AG04450 (cell line): ENCODE measurements around the gene VWF. TPM values are rescaled to one million over a fixed set of nuclear protein-coding genes. Genes with fewer than 3 reads are reported as not detected.

Experiments used
- CTCF ChIA-PET: fragments of 300-600, 350-600 bp; formaldehyde crosslinking; extraction: SDS; loops from one replicate; lab custom pipeline; 2022; ENCODE audit warnings: antibody characterized with exemption, inconsistent platforms; lab: Charles Lee
- POLR2A ChIA-PET: fragments of 350-600 bp; formaldehyde crosslinking; extraction: SDS; loops from one replicate; lab custom pipeline; 2021; ENCODE audit warnings: antibody characterized with exemption, inconsistent platforms; lab: Yijun Ruan, JAX
- DNase-seq: peaks from one replicate; pipeline ENCODE4 v3.0.0-alpha.2; 2011; ENCODE audit warnings: low read depth, low spot score
- H3K27ac ChIP-seq: one replicate; pipeline ENCODE4 v1.5.1; 2012; ENCODE audit warnings: low read depth, low read length, control low read depth
- H3K27me3 ChIP-seq: one replicate; pipeline ENCODE4 v1.6.0; 2012; ENCODE audit warnings: low read length; ENCODE audit not compliant: control insufficient read depth, insufficient read depth
- H3K4me3 ChIP-seq: 2 replicates; pipeline ENCODE4 v1.5.1; 2011; ENCODE audit warnings: mild to moderate bottlenecking, low read depth, low read length, control low read depth
- H3K9me3 ChIP-seq: 2 replicates; pipeline ENCODE4 v1.5.1; 2012; ENCODE audit warnings: low read length; ENCODE audit not compliant: control insufficient read depth, insufficient read depth
- CTCF ChIP-seq: IDR thresholded peaks from 2 replicates; pipeline ENCODE4 v1.5.1; 2011; ENCODE audit warnings: low read depth, low read length, control low read depth, inconsistent platforms
- polyA plus RNA-seq: library from polyadenylated mRNA; depleted of rRNA; stranded (reverse); fragments of >200 nt; gene quantifications from 2 replicates; pipeline ENCODE4 v1.2.3, GENCODE V29; 2011

VWF gene
- polyA plus RNA-seq, 1 experiment = 0.35 TPM

- Histone ChIP-seq H3K27me3 (no peaks in the 10 kb centered on the region), H3K4me3 (no peak overlapping the region), H3K27ac (no peak overlapping the region), H3K9me3 (no peaks in the 10 kb centered on the region)
- TF ChIP-seq CTCF = no peak
- CTCF ChIA-PET = interaction anchor here (0.9 to 2.1 kb wide), 2 partner anchors 110 to 199 kb away, joined by 3 to 9 read pairs; no protein-coding TSS in a partner anchor
- DNase-seq = no peak
- POLR2A ChIA-PET = interaction anchor here (0.8 to 1.2 kb wide), 4 partner anchors 9 to 83 kb away, joined by 3 to 4 read pairs (median 4); no protein-coding TSS in a partner anchor
Measured at GRCh38 chr12:6084969-6085450, 39.5 kb downstream of the VWF start.

GRCh38 chr12:6084261-6084968 lies 40.1 kb downstream of the VWF start:
- no peak for DNase-seq
- CTCF ChIA-PET = interaction anchor here (0.9 to 2.1 kb wide), 2 partner anchors 111 to 199 kb away, joined by 3 to 9 read pairs; no protein-coding TSS in a partner anchor
- Histone ChIP-seq H3K27ac (no peak overlapping the region), H3K27me3 (no peaks in the 10 kb centered on the region), H3K4me3 (no peak overlapping the region), H3K9me3 (no peaks in the 10 kb centered on the region)
- no peak for TF ChIP-seq CTCF
- POLR2A ChIA-PET = interaction anchor here (0.8 to 1.2 kb wide), 5 partner anchors 8 to 83 kb away, joined by 3 to 4 read pairs (median 4); no protein-coding TSS in a partner anchor

- DNase-seq = no peak
- no peaks in the 10 kb centered on the region for H3K27me3 ChIP-seq
- H3K9me3 ChIP-seq = no peaks in the 10 kb centered on the region
- POLR2A ChIA-PET = interaction anchor here (1.1 kb wide), 1 partner anchor 9 kb away, joined by 4 read pairs; no protein-coding TSS in a partner anchor
- CTCF ChIA-PET = interaction anchor here (0.8 to 2.1 kb wide), 2 partner anchors 10 to 112 kb away, joined by 3 to 9 read pairs; no protein-coding TSS in a partner anchor
- H3K27ac ChIP-seq = no peak overlapping the region
- no peak overlapping the region for H3K4me3 ChIP-seq
- no peak for TF ChIP-seq CTCF
Measured at GRCh38 chr12:6083601-6084000, 40.9 kb downstream of the VWF start.

GRCh38 chr12:6082613-6083012 lies 41.9 kb downstream of the VWF start:
- CTCF ChIA-PET = interaction anchor here (0.9 kb wide), 1 partner anchor 113 kb away, joined by 5 read pairs; no protein-coding TSS in a partner anchor
- no peak for TF ChIP-seq CTCF
- H3K4me3 ChIP-seq = no peak overlapping the region
- DNase-seq = no peak
- H3K9me3 ChIP-seq = no peaks in the 10 kb centered on the region
- POLR2A ChIA-PET = interaction anchor here (0.7 kb wide), 1 partner anchor 67 kb away, joined by 3 read pairs; no protein-coding TSS in a partner anchor
- no peaks in the 10 kb centered on the region for H3K27me3 ChIP-seq
- H3K27ac ChIP-seq = no peak overlapping the region
